Measurements from ENCODE around the gene MGME1.

The MGME1 gene, protein sequence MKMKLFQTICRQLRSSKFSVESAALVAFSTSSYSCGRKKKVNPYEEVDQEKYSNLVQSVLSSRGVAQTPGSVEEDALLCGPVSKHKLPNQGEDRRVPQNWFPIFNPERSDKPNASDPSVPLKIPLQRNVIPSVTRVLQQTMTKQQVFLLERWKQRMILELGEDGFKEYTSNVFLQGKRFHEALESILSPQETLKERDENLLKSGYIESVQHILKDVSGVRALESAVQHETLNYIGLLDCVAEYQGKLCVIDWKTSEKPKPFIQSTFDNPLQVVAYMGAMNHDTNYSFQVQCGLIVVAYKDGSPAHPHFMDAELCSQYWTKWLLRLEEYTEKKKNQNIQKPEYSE

DNA sequence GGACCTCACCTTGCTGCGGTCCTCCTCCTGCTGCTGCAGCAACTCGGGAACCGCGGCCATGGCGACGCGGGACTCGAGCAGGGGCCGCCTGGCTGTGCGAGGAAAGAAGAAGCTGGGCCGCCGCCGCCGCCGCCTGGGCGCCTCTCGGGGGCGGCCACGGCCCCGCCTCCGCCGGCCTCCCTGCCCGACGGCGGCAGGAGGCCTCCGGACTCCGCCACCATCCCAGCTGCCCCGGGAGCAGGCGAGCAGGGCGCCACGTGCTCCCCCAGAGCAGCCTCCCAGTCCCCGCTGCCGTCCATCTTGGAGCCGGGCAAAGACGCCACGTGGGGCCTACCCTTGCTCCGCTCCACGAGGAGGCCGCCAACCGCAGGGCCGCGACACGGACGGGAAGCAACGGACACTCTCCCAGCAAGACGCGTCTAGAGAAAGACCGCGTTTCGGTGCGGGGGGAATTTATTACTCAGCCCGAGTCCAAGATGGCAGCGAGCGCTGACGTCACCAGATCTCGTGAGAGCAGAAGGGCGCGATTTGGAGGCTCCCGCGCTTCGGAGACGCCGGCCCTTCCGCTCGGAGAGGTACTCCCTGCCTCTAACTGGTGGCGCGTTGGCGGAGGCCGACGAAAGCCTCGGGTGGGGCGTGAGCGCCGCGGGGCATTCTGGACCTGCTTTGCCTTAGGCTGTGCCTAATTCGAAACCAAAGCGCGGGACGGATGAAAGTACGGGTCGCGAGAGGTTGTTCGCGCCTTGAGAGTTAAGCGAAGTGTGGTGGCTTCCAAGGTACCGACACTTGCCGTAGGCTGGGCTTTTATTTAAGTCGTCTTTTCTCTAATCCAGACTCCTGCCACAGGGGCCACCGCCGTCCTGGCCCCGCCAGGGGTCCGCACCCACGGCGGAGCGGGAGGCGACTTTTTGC, at the start of gene MGME1, which contains the start of gene SNX5:
Gene MGME1 (plus strand): TSS at position 653 of the 912 bp plus-strand sequence. CDS start 842 bp downstream, outside the sequence.
Gene SNX5 (minus strand): TSS at position 429 of the 912 bp plus-strand sequence. CDS start 369 bp downstream, at position 60.
- peak; percentile 100 for DNase-seq

DNA sequence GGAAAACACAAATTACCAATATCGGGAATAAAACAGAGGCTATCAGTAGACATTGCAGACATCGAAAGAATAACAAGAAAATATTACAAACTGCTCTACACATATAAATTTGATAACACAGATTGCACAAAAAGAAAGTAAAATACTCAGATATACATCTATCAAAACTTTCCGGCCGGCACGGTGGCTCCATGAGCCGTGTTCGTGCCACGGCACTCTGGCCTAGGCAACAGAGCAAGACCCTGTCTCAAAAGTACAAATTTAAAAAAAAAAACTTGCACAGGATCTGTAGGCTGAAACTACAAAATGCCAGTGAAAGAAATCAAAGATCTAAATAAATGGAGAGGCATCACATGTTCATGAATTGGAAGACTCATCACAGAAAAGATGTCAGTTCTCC, 49.7 kb upstream of the MGME1 start:
- no peak for DNase-seq

DNA sequence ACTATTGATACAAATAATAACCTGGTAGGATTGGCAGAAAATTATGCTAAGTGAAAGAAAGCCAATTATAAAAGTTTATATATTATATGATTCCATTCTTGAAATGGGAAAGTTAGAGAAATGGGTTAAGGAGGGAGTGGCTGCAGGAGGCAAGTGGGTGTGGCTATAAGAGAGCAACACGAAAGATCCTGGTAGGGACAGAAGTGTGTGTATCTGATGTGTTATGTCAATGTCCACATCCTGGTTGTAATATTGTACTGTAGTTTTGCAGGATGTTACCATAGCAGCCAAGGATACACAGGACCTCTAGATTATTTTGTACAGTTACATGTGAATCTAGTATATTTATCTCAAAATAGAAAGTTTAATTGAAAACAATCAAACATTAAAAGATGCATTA, 47.0 kb upstream of the MGME1 start:
- DNase-seq: no peak

DNA sequence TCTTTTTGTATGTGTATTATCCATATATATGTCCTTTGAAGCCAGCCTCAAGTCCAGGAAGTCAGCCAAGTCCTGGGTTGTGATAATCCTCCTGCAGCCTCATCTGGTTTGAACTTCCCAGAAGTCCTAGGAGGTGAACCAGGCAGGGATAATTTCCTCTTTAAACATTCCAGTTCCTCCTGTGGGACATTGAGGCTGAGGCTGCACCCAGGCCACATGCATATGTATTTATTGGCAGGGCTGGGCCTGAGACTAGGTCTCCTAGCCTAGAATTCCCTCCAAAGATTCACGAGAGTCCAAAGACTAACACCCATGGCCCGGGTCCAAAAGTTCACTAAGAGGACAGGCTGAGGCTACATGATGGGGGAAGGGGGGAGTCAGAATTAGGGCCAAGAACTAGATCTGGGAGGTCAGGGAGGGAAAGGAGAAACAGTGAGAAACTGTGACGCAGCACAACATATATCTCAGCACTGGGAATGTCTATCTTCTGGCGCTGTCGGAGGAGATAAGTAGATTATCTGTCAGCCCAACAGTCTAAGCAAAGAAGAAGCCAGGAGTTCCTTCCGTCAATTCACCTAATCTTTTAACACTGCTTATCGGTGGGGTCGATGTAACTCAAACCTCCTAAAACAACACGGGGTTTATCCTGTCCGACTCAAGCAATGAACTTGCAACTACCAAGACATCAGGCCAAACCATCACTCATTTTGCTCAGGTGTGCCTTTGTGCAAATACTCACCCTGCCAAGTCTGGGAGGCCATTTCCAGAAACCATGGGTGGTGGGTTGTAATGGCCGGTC, 43.5 kb upstream of the MGME1 start:
- DNase-seq: no peak

DNA sequence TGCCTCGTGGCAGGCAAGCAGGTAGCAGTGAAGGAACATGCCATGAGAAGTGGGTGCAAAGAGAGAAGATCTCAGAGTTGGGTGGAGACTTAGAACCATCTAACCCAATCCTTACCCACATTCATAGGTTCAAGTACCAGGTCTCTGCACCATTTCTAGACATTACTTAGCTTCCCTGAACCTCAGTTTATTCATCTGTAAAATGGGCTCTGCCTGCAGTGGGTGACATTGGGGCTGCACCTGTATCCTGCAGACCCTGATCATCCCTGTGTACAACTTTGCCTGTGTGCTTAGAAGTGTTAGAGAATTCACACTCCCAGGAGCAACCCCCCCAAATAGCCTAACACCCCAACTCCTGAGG, 42.9 kb upstream of the MGME1 start:
- DNase-seq: no peak

DNA sequence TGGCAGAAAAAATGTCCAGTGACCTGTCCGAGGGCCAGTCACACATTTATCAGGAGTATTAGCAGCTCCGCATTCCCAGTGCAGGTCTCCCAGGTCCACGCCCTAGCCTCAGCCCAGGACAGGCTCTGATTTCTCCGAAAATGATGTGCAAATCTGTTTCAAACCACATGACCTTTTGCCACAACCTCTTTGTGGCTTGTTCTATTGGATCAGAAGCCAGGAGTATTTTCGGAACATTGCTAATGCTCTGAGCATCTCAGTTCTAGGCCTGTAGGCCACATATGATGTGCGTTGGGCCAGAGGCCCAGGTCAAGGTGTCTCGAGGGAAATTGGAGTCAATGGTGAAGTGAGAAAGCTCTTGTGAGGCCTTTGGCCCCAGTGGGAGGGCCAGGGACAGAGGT, 40.6 kb upstream of the MGME1 start:
- no peak for DNase-seq

DNA sequence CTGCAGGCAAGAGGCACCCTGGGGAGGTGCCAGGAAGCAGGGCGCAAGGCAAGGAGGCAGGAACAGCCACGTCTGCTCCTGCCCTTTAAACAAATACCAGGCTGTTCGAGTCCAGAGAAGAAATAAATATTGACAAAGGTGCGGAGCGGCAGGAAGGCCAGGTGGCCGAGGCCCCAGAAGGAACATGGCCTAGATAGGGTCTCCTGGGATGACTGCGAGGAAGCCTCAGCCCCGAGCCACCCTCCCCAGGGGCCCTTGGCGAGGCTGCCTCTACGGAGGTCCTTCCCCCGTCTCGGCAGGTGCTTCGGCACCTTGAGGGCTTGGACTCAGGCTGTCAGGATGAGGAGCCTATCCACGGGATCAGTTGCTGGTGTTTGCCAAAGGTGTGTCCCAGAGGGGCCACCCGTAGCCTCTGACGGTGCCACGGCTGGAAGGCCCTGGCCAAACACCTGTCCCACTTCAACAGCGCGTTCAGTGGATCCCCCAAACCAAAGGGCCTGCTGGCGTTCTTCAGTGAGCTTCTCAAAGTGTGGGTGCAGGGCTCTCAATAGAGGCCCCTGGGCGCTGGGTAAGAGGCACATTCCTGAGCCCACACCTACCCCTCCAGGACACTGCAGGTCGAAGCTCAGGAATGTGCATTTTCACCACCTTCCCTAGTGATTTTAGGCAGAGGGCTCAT, 40.0 kb upstream of the MGME1 start:
- no peak for DNase-seq

DNA sequence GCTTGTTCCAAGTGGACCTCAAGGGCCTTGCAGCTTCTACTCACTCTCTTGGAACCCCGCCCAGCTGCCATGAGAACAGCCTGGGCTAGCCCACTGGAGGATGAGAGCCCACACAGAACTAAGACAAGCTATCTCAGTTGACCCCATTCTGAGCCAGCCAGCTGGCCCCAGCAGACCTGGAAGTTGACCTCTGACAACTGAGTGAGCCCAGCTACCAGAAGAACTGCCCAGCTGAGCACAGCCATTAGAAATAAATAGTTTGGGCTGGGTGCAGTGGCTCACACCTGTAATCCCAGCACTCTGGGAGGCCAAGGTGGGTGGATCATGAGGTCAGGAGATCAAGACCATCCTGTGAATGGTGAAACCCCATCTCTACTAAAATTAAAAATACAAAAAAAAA, 37.3 kb upstream of the MGME1 start:
- no peak for DNase-seq

DNA sequence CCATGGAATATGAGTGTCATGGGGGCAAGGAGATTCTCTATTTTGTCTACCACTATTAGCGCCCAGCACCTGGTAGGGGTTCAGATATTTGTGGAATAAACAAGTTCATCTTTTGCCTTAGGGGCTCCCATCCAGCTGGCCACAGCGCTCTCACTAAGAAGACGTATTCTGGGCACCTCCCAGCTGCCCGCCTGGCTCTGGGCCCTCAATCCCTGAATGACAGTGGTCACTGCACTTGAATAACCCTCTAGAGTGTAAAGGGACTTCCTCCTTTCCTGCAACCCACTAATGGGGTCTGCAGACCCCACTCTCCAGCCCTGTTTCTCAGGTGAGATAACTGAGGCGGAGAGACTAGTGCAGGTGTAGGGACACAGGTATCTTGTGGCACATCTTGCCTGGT, 36.4 kb upstream of the MGME1 start:
- no peak for DNase-seq

DNA sequence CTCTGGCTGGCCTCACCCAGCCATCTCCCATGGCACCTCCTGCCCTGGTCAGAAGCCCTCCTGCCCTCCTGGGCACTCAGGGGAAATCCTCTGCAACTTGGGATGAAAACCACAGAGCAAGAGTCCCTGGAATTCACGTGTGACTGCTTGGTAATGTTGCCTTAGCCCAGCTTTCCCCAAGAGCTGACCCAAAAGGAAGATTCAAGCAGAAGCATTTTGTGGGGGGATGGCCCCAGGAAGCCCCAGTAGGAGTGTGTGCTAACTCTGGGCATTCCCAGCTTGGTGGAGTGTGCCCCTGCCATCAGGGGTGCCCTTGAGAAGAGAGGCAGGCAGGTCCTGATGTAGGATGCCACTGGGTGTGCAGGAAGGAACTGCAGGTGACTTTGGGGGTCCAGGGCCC, 35.7 kb upstream of the MGME1 start:
- DNase-seq: no peak

DNA sequence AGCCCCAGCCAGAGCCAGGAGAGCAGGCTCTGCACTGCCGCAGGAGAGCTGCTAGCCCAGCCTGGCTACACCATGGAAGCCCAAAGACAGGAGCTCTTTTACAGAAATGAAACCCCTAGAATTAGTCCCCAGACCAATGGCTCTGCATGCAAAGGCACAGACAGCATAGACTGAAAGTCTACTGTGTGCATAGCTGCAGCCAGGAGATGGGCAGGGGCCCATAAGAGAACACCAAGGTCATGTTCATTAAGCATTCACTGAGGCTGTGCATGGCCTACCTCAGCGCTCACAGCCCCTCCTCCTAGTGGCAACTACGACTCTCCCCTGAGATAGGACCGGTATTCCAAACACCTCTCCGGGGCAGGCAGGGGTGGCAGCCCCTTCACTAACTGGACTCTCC, 35.1 kb upstream of the MGME1 start:
- DNase-seq: no peak

DNA sequence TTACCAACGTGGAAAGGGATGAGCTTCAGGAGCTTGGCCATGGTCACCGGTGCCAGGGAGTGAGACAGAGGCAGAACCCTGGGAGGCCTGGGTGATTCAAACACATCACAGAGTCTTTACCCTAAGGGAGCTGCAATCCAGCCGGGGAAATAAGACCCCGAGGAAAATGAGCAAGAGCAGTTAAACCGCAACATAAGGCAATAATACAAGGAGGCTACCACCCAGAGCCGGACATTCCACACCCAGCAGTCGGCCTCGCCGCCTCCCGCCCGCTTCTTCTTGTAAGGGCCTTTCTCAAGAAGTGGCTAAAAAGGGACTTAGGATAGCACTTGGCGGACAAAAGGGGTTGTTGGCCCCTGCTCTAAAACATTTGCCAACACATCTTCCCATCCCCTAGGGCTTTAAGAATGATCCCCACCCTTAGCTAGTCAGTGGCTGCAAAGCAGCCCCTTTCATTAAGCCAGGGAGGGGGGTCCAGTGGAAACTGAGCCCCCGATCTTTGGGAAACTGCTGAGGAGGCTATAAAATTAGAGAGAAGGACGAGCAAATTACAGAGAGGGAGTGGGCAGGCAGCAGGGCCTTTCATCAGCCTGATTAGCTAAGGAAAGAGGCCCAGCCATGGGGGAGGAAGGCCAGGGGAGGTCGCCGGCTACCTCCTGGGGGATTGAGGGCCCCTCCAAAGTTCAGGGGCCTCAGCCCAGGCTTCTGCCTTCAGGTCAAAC, 34.5 kb upstream of the MGME1 start:
- DNase-seq: no peak

DNA sequence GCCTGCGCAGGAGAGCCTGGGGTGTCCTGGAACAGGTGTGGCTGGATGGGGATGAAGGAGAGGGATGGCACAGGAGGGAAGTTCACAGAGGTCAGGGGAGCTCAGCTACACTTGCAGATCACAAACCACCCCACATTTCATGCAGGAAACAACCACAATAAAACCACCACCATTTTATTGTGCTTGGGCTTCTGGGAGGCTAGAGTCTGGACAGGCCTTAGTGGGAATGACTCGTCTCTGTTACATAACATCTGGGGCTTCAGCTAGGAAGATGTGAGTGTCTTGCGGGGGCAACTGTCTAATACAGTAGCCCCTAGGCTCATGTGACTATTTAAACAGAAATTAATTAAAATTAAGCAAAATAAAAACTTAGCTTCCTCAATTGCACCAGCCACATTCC, 33.6 kb upstream of the MGME1 start:
- no peak for DNase-seq

DNA sequence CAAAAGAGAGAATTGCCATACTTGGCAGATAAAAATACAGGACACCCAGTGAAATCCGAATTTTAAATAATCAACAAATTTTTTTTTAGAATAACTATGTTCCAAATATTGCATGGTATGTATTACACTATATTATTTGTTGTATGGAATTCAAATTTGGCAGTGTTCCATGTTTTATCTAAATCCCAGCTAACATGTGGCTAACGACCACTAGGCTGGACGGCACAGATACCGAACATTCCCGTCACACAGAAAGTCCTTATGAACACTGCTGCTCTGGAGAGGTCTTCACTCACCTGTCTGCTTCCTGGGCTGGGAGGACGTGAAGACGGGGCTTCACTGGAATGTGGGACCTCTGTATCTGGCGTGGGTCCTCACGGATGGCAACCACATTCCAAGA, 33.1 kb upstream of the MGME1 start:
- DNase-seq: no peak

DNA sequence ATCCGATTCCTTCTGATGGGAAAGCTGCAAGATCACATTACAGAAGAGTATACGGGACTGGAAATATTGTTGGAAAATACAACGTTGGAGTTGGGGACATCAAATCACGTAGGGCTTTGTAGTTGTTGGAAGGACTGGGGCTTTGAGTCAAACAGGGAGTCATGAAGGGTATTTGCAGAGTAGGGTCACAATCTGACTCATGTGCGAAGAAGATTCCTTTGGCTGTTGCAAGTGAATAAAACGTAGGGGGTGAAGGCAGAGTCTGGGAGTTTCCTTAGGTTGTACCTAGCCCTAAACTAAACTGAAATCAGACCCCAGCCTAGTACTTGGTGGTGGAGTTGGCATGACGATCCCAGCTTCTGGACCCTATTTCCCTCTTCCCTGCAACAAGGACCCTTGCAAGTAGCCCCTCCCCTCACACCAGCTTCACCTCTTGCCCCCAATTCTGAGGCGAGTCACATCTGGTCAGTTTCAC, 32.5 kb upstream of the MGME1 start:
- DNase-seq: no peak

DNA sequence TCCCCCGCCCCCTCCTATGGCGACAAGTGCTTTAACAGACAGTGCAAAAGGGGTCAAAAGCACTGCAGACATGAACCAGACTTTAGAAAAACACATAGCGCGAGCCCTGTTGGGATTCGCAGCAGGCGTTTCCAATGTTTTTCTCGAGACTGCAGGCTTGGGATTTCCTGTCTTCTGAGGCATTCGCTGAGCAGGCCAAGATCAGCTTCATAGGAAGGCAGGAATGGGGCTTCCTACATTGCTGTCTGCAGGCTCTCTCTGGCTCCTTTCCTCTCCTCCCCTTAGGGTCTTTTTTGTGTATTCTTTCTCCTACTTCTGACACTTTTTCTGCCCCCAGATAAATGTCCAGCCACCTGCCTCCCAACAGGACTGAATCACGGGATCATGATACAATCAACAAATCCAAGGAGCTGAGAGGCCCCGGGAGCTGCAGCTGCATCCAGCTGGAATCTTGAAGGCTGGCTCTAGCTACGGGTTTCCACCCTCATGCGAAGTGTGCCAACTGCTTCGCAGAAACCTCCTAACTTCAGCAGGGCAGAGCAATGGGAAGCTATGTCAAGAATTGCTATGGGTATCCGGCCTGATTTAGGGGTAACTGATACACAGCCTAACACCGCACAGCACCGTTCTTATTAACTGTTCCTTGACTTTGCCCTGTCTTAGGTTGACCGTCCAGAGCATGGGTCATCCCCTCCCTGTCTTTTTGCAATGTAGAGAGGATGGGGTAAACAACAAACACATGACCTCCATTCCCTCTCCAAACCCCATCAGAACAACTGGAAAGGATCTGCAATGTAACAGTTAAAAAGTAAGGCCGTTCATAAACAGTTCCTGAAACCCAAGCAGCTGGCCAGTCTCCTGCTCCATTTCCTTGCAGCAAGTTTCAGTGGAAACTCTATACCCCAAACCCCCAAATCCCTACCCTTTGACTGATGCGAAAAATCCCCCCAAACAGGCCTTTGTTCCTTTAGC, 31.8 kb upstream of the MGME1 start:
- DNase-seq: no peak

DNA sequence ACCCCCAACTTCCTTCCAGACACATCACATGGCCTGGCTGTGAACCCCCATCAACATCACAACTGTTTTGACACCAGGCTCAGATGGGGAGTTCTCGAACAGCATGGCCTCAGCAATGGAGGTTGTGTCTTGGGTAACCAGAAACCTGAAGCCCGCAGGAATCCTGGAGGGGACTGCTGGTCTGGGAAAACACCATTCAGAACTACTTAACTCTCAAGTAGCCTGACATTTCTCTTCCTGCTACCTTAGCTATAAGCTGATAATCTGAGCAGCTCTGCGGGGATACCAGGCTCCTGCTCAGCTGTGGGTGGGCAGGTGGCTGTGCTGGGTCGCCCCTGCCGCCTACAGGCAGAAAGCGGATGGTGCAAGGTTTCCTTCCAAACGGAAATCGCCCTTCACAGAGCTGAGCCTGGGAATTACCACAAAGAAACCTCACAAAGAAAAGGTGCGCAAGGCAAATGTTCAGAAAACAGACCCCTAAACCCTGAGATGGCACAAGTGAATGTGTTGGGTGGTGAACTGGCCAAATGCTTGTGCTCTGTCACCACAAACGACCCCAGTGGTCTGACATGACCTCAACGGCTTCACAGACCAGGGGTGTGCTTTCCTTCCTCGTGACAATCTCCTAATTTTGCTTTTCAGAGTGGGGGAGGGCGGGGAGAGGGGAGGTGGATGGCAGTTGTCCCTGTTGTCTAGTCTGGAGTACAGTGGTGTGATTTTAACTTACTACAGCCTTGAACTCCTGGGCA, 29.8 kb upstream of the MGME1 start:
- peak; percentile 50 for DNase-seq

DNA sequence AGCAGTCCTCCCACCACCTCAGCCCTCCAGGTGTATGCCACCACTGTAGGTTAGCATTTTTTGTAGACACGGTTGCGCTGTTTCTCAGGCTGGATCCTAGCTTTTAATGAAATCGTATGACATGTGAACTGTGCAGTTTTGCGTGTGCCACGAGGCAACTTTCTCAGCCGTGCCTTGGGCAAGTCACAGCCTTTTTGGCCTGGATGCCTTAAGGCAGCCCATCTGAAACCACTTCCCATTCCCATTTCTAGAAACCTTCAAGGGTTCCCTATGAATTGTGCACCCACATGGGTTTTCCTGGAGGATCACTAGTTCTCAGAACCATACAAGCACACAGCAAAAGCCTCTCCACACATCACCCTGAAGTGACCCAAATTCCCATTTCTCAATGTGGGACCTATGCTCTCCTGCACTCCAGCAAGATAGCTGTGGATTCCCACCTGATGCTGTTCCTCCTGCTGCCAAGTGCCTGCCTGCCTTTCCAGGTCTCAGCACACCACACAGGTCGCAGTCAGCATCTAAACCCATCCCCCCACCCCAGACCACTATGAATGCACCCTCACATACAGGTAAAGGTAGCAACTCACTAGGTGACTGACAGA, 29.1 kb upstream of the MGME1 start:
- no peak for DNase-seq

DNA sequence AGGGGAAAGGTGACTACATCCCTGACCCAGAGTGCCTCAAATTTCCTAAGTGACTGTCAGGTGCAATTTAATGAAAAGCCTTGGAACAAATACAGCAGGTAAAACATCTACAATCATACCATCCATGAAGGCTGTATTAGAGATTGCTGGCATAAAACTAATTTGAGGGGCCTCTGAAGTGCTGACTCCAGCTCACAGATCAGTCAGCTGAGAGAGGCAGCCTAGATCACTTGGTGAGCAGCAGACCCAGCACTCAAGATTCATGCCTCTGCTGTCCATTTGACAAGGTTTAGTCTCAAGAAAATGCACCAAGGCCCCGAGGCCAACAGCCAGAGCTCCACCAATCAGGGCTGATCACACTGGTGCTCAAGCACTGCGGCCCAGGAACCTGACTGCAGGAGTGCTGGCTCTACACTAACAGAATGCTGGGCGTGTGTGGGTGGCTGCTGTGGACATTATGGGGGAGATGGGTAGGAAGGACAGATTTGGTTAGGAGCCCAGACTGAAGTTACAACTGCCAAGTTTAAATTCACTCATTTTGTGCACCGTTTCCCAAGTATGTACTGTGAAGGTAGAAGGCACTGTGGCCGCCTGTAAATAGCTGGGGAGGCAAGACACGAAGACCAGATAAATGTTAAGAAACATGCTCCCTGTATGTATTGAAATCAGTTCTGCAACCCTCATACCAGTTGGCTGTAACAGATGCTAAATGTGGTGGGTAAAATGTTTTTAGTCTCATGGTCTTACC, 28.4 kb upstream of the MGME1 start:
- no peak for DNase-seq

Data from activated naive CD4-positive, alpha-beta T cell treated with Interleukin-2 at 50 U/mL for 16 hours (primary cell).